ENCODE measurements around the gene VGF.
A peak's percentile ranks its signal among the peaks of the same experiment; 100 is the strongest.
"Not testable (repeated sequence)": the region's sequence is repeated elsewhere in the genome, so short reads cannot be mapped to it uniquely, and the experiment has no call there.

Gene VGF

DNA sequence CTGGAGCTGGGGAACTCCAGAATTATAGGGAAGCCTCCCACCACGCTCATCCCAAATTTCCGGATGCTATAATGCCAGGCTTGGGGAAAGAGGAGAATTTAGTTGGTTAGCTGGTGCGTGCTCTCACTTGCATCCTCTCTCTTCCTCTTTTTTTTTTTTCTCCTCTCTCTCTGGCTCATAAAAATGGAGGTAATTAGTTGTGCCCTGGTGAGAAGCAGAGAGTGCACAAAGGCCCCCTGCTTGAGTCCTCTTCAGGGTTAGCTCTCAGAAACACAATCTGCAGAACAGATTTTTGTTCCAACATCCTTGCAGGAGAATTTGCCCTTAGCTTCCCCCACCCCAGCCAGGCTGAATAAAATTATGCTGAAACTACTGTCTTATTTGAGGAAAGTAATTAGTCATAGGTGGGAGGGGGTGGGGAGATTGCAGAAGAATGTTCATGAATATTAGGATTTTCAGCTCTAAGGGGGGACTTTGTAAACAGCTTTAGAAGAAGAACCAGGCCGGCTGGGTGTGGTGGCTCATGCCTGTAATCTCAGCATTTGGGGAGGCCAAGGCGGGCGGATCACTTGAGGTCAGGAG is 30.9 kb downstream of the VGF start:
- DNase-seq = peak; percentile 70 to 75

DNA sequence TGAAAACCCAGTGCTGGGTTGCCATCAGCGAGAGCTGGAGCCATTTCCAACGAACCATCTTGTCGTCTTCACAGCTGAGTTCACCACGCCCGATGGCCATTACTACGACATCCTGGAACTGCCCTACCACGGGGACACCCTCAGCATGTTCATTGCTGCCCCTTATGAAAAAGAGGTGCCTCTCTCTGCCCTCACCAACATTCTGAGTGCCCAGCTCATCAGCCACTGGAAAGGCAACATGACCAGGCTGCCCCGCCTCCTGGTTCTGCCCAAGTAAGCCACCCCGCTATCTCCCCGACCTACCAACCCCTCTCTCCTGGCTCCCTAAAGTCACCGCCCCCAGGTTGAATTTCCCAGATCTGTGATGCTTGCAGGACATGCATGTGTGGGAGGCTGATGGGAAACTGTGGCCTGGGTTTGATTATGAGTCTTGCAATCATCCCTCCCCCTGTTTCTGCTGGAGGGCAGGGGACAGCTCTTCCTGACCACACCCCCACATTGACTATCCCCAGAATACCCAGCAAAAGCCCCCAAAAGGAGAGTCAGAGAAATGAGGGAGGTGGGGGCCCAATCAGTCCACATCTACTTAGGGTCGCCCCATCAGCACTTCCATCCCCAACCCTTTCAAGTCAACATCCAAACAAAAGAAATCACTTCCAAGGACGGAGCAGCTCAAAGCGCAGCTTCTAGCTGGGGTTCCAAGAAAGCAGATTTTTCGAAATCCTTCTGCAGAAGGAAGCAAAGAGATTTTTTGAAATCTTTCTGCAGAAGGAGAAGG is 31.6 kb downstream of the VGF start:
- peak in 1 of 2 donors; percentile 30 for DNase-seq

DNA sequence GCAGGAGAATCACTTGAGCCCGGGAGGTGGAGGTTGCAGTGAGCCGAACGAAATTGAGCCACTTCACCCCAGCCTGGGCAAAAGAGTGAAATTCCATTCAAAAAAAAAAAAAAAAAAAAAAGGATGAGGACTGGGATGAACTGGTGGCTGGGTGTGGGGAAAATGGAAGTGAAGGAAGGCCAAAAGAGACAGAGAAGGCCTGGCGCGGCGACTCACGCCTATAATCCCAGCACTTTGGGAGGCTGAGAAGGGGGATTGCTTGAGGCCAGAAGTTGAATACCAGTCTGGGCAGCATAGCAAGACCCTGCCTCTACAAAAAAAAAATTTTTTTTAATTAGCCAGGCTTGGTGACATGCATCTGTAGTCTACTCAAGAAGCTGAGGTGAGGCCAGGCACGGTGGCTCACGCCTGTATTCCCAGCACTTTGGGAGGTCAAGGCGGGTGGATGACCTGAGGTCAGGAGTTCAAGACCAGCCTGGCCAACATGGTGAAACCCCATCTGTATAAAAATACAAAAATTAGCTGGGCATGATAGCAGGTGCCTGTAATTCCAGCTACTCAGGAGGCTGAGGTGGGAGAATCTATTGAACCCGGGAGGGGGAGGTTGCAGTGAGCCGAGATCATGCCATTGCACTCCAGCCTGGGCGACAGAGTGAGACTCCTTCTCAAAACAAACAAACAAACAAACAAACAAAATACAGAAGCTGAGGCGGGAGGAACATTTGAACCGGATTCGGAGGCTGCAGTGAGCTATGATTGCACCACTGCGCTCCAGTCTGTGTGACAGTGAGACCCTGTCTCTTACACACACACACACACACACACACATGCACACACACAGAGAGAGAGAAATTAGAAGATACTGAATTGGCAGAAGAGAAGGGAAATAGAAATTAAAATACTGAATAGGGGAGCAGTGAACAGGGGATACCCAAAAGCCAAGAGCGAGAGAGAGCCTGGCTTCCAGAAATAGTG is 32.5 kb downstream of the VGF start:
- peak in 1 of 2 donors; percentile 36 for DNase-seq

DNA sequence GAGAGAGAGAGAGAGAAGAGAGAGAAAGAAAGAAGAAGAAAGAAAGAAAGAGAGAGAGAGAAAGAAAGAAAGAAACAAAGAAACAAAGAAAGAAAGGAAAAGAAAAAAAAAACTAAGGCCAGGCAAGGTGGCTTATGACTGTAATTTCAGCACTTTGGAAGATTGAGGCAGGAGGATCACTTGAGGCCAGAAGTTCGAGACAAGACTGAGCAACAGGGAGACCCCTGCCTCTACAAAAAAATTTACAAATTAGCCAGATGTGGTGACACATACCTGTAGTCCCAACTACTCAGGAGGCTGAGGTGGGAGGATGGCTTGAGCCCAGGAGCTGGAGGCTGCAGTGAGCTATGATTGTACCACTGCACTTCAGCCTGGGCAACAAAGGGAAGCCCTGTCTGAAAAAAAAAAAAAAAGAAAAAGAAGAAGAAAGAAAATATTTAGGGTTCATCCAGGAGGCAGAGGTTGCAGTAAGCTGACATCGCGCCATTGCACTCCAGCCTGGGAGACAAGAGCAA is 35.7 kb downstream of the VGF start:
- peak in 1 of 2 donors; percentile 20 for DNase-seq

DNA sequence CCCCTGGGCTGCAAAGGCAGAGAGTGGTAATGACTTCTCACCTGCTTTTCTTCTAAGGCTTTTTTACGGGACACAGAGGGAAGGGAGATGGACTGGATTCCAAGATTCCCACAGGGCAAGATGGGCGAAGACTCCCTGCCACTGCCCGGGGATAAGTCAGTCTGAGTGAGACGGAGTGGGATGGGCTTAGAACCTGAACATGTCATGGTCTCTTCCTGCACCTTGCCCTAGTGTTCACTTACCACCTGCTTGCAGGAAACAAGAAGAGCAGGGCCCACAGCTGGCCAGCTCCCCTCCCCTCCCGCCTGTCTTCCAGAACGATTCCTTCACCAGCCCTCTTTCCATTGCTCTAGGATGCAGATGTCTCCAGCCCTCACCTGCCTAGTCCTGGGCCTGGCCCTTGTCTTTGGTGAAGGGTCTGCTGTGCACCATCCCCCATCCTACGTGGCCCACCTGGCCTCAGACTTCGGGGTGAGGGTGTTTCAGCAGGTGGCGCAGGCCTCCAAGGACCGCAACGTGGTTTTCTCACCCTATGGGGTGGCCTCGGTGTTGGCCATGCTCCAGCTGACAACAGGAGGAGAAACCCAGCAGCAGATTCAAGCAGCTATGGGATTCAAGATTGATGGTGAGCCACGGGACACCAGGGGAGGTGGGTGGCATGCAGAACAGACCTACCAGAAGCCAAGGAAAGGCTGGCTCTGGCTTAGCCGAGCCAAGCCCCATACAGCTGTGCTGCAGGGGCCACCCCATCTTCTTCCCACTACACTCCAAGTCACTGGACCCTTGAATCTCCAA is 37.1 kb downstream of the VGF start:
- DNase-seq = no peak

DNA sequence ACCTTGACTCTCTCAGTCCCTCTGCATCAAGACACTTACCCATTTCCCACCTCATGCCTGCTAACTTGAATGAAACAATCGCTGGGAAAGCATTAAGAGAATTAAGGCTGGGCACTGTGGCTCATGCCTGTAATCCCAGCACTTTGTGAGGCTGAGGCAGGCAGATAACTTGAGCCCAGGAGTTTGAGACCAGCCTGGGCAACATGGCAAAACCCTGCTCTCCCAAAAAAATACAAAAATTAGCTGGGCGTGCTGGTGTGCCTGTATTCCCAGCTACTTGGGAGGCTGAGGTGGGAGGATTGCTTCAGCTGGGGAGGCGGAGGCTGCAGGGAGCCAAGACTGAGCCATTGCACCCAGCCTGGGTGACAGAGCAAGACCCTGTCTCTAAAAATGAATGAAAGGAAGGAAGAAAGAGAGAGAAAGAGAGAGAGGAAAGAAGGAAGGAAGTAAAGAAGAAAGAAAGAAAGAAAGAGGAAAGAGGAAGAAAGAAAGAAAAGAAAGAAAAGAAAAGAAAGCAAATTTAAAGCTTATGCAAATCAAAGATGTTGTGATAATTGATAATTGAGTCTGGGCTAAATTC is 37.8 kb downstream of the VGF start:
- DNase-seq = no peak

DNA sequence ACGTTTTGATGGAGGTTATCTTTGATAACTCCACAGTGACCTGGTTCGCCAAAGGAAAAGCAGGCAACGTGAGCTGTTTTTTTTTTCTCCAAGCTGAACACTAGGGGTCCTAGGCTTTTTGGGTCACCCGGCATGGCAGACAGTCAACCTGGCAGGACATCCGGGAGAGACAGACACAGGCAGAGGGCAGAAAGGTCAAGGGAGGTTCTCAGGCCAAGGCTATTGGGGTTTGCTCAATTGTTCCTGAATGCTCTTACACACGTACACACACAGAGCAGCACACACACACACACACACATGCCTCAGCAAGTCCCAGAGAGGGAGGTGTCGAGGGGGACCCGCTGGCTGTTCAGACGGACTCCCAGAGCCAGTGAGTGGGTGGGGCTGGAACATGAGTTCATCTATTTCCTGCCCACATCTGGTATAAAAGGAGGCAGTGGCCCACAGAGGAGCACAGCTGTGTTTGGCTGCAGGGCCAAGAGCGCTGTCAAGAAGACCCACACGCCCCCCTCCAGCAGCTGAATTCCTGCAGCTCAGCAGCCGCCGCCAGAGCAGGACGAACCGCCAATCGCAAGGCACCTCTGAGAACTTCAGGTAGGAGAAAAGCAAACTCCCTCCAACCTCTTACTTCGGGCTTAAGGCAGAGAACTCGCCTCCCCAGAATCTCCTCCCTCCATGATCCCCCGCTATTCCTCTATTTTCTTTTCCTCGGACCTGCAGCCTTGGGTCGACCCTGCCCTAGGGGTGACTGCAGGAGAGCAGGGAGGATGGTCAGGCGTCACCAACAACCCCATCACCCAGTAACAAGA is 38.5 kb downstream of the VGF start, which contains the start of gene SERPINE1:
SERPINE1 (plus strand) TSS at position 454 of the 809 bp plus-strand sequence. CDS start 1,290 bp downstream, outside the sequence.
- DNase-seq = peak; percentile 80 to 95

DNA sequence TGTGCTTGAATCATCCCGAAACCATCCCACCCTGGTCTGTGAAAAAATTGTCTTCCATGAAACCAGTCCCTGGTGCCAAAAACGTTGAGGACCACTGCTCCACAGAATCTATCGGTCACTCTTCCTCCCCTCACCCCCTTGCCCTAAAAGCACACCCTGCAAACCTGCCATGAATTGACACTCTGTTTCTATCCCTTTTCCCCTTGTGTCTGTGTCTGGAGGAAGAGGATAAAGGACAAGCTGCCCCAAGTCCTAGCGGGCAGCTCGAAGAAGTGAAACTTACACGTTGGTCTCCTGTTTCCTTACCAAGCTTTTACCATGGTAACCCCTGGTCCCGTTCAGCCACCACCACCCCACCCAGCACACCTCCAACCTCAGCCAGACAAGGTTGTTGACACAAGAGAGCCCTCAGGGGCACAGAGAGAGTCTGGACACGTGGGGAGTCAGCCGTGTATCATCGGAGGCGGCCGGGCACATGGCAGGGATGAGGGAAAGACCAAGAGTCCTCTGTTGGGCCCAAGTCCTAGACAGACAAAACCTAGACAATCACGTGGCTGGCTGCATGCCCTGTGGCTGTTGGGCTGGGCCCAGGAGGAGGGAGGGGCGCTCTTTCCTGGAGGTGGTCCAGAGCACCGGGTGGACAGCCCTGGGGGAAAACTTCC is 39.2 kb downstream of the VGF start:
- peak in 1 of 2 donors; percentile 28 for DNase-seq

DNA sequence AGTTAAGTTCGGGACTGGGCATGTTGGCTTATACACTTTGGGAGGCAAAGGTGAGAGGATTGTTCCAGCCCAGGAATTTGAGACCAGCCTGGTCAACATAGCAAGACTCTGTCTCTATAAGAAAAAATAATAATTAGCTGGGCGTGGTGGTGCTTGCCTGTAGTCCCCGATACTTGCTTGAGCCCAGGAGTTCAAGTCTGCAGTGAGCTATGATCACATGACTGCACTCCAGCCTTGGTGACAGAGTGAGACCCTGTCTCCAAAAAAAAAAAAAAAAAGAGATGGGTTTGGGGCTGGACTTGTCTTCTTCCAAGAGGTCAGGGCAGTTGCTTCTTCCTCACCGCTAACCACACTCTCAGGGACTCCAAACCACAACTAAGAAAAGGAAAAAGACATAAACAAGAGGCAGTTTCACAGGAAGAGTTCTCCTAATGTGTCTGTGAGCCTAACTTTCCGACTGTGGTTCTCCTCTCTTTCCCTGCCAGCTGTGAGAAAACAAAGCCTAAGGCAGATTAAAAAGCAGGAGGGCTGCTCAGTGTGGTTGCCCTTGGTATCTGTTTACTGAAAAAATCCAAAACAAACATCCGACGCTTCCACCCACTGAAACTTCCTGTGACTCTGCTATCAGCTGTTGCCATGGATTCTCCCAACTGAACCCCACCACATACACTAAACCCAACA is 40.9 kb downstream of the VGF start:
- DNase-seq = peak; percentile 47 to 64

DNA sequence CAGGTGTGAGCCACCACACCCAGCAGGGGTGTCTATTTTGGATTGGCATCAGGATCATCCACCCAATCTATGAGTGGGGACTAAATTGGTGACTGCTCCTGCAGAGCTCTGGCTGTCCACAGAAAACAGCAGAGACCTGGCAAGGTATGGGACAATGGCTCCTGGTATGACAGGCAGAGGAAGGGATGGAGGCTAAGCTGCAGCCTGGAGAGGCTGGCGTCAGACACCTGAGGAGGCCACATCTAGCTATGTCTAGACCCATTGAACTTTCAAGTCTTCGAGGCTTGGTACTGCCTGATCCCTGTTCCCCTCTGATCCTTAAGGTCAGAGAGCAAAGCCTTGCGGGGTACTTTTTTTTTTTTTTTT is 41.7 kb downstream of the VGF start:
- DNase-seq = no peak

DNA sequence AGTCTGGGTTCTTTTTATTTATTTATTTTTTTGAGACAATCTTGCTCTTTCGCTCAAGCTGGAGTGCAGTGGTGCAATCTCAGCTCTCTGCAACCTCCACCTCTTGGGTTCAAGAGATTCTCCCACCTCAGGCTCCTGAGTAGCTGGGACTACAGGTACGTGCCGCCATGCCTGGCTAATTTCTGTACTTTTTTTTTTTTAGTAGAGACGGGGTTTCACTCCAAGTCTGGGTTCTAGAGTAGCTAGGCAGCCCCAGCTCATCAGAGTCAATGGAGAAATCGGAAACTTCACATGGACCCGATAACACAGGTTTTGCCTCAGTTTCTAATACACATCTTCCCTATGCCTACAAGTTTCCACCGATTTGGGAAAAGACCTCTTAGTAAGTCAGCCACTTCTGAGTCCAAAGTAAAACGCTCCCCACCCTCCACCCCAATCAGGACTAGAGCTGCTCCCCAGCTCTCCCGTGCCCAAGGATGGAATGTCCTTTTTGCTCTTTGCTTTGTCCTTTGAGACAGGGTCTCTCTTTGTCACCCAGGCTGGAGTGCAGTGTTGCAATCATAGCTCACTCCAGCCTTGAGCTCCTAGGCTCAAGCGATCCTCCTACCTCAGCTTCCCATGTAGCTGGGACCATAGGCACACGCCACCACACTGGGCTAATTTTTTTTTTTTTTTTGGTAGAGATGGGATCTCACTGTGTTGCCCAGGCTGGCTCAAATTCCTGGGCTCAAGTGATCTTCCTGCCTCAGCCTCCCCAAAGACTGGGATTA is 42.3 kb downstream of the VGF start:
- DNase-seq = no peak

DNA sequence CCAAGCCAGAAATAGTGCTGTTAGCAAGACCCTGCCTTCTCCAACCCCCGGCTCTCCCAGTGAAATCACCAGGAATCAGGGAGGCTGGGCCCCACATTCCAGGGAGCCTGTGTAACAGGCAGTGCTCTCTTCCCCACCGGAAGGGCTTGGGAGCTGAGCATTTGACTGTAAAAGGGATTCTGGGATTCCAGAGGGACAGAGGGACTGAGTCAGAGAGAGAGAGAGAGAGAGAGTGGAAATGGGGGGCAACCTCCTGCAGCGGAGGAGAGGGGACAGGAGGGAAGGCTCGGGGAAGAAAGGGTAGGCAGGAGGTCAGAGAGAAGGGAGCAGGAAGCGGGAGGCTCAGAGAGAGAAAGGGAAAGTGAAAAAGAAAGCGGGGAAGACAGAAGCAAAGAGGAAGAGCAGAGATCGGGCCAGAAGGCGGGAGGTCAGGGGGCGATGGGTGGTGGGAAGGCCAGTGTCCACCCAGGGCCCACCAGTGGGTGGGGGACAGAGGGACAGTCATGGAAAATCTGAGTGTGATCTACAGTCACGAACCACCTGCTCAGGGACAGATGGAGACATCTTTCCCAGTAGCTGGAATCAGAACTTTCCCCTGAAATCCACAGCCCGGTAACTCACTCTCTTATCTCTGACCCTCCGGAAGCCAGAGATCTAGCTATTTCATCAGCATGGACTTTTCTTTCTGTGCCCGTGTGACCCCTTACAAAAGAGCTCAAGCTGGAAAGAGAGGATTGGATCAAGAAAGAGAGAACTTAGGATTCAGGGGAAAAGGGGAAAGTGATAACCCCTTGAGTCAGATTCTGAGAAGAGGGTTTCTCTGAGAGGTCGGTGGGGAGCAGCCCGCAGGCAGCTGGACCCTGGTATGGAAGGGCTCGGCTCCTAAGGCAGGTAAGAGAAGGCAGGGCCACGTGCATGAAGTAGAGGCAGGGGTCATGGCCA is 43.1 kb downstream of the VGF start:
- no peak for DNase-seq

DNA sequence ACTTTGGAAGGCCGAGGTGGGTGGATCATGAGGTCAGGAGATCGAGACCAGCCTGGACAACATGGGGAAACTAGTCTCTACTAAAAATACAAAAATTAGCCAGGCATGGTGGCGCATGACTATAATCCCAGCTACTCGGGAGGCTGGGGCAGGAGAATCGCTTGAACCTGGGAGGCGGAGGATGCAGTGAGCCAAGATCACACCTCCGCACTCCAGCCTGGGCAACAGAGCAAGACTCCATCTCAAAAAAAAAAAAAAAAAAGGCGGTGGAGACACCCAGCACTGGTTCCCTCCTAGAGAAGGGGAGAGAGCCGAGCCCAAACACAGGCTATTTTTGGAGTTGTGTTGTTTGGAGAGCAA is 43.8 kb downstream of the VGF start:
- DNase-seq = not testable (repeated sequence)

DNA sequence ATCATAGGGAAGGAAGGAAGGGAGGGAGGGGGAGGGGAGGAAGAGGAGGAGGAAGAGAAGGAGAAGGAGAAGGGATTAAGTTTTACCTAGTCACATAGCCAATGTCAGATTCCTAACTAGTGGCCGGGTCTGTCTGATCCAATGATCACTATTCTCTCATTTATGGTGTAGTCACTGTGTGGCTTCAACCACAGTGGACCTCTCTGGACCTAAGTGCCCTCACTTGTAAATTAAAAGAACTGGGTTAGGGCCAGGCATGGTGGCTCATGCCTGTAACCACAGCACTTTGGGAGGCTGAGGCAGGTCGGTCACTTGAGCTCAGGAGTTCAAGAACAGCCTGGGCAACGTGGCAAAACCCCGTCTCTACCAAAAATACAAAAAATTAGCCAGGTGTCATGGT is 45.1 kb downstream of the VGF start:
- DNase-seq = no peak

DNA sequence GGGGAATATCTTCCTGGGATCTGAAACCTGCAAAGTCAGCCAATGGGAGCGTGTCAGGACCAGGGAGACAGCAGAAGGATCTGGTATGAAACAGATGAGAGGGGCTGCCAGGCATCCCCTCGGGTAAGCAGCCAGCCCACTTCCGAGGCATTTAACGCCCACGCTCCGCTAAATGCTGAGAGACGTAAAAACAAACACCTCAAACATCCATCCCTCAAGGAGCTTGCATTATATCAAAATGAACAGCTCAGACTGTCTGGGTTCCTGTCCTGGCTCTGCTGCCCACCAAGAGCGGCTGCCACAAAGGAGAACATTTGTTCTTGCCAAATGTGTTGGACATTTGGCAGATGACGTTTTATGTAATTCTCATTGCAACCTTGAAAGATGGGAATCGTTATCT is 45.5 kb downstream of the VGF start:
- no peak for DNase-seq

DNA sequence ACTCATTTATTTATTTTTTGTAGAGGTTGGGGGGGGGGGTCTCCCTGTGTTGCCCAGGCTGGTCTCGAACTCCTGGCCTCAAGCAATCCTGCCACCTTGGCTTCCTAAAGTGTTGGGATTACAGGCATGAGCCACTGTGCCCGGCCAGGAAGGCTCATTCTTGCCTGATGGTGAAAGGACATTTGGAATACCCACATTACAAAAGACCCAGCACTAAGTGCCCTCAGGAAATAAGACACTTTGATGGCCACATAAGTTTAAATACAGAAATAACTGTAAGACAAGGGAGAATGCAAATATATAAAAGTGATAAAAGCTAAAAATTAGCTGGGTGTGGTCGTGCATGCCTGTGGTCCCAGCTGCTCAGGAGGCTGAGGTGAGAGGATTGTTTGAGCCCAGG is 46.5 kb downstream of the VGF start:
- no peak for DNase-seq

DNA sequence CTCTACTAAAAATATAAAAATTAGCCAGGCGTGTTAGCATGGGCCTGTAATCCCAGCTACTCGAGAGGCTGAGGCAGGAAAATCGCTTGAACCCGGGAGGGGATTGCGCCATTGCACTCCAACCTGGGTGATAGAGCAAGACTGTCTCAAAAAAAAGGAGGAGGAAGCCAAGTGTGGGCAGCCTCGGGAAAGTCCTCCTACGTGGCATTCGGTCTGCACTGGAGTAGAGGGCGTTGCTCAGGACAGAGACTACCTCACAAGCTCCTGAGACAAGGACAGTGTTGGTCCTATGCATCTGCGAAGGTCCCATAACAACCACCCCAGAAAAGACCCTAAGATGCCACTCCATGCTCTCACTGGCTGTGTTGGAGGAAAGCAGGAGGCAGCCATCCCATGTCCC is 48.5 kb downstream of the VGF start:
- peak in 1 of 2 donors; percentile 26 for DNase-seq

DNA sequence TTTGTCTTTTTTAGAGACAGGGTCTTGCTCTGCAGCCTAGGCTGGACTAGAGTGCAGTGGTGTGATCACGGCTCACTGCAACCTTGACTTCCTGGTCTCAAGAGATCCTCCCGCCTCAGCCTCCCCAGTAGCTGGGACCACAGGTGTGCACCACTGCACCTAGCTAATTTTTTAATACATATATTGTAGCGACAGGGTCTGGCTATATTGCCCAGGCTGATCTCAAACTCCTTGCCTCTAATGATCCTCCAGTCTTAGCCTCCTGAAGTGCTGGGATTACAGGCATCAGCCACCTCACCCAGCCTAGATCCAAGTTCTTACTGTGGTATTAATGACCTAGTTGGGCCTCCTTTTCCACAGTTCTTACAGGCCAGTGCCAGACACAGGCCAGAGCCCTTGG is 50.2 kb downstream of the VGF start:
- DNase-seq = no peak
